GM12865 (cell line): ENCODE measurements around the gene ZBTB46.

Experiments used
- DNase-seq: peaks from one replicate; pipeline ENCODE4 v3.0.0; 2010; ENCODE audit warnings: low read depth
- H3K4me3 ChIP-seq: 2 replicates; pipeline ENCODE4 v1.5.1; 2011; ENCODE audit warnings: mild to moderate bottlenecking, low read depth, low read length, control low read depth
- CTCF ChIP-seq: IDR thresholded peaks from 2 replicates; pipeline ENCODE4 v1.5.1; 2011; ENCODE audit warnings: low read length, control low read depth, low read depth, inconsistent platforms; ENCODE audit not compliant: insufficient read depth; ENCODE audit errors: missing control alignments

The ZBTB46 gene

GRCh38 chr20:63759377-63759901 lies 71.6 kb downstream of the ZBTB46 start:
- TF ChIP-seq CTCF = no peak
- H3K4me3 ChIP-seq = no peak overlapping the region
- DNase-seq = no peak

GRCh38 chr20:63758152-63758551 lies 72.9 kb downstream of the ZBTB46 start:
- TF ChIP-seq CTCF = no peak
- DNase-seq = no peak
- no peak overlapping the region for H3K4me3 ChIP-seq

- no peak overlapping the region for H3K4me3 ChIP-seq
- DNase-seq = no peak
- TF ChIP-seq CTCF = no peak
Observed at GRCh38 chr20:63756648-63756991, 74.4 kb downstream of the ZBTB46 start.

GRCh38 chr20:63755933-63756647 lies 75.0 kb downstream of the ZBTB46 start:
- H3K4me3 ChIP-seq = no peak overlapping the region
- no peak for DNase-seq
- no peak for TF ChIP-seq CTCF

- DNase-seq = no peak
- no peak for TF ChIP-seq CTCF
Observed at GRCh38 chr20:63754008-63754407, 77.1 kb downstream of the ZBTB46 start.

GRCh38 chr20:63753381-63753780 lies 77.7 kb downstream of the ZBTB46 start:
- no peak for DNase-seq
- no peak overlapping the region for H3K4me3 ChIP-seq
- no peak for TF ChIP-seq CTCF

More at GRCh38 chr20:63754008-63754407, 77.1 kb downstream of the ZBTB46 start:
- no peak overlapping the region for H3K4me3 ChIP-seq
